ENCODE results near the gene TRAIP. TPM values are rescaled to one million over a fixed set of nuclear protein-coding genes. Genes with fewer than 3 reads are reported as not detected.

Gene TRAIP
- total and polyA plus RNA-seq, 2 donors (not counting 1 experiment from before 2014, with no cell fraction given) = 5.0 to 8.7 TPM

- Histone ChIP-seq H3K4me3 (ENCODE audit: control extremely low read depth in 1 of 5, extremely low read depth in 1 of 5, insufficient read depth in 1 of 5, low read depth in 2 of 5, low read length in 4 of 5) (no peak overlapping the region), H3K4me1 (ENCODE audit: control insufficient read depth in 2 of 2, insufficient read depth in 2 of 2, low read length in 2 of 2) (peaks cover 4 to 9% of the 10 kb centered on the region in 2 donors), H3K36me3 (replicated peaks in 1 of 2; ENCODE audit: control extremely low read depth in 1 of 2, control insufficient read depth in 1 of 2, extremely low read depth in 1 of 2, insufficient read depth in 2 of 2, low read length in 1 of 2) (no peaks in the 10 kb centered on the region), H3K9ac (ENCODE audit: low read length) (no peak overlapping the region), H3K27me3 (replicated peaks in 1 of 4; ENCODE audit: control extremely low read depth in 1 of 4, control insufficient read depth in 3 of 4, insufficient read depth in 4 of 4, low read length in 3 of 4) (peaks cover 0 to 3% (median 0%) of the 10 kb centered on the region in 4 experiments), H3K27ac (ENCODE audit: low read length in 2 of 2) (no peak overlapping the region), H4K20me1 (ENCODE audit: control insufficient read depth, insufficient read depth, low read length, poor library complexity, severe bottlenecking) (no peaks in the 10 kb centered on the region), H3K4me2 (replicated peaks; ENCODE audit: low read depth, low read length, poor library complexity, severe bottlenecking) (no peak overlapping the region), H3K79me2 (ENCODE audit: control insufficient read depth, insufficient read depth, low read length) (peaks cover 9% of the 10 kb centered on the region), H3K9me3 (ENCODE audit: control extremely low read depth in 1 of 3, control insufficient read depth in 2 of 3, insufficient read depth in 1 of 3, low read length in 2 of 3) (no peaks in the 10 kb centered on the region), H2AFZ (ENCODE audit: insufficient read depth, low read depth, low read length, poor library complexity, severe bottlenecking) (no peak overlapping the region)
- ATAC-seq (ENCODE audit: low read depth) = no peak
- WGBS (ENCODE audit: insufficient coverage) = 83% methylated on average over 1 of the region's 1 CpG
- no peaks in the 10 kb centered on the region for H3K9me3 Mint-ChIP-seq (ENCODE audit: insufficient read depth)
- POLR2A ChIA-PET = no interaction called here
- DNase-seq = no peak
- peaks cover 15% of the 10 kb centered on the region for H3K4me1 Mint-ChIP-seq
- CTCF ChIA-PET = interaction anchor here (15.1 kb wide), 1 partner anchor 38 kb away, joined by 547 read pairs; no protein-coding TSS in a partner anchor
- intact Hi-C loops (cut with micrococcal nuclease) = no loop called here
- H3K27ac Mint-ChIP-seq = no peak overlapping the region
- H3K27me3 Mint-ChIP-seq = peaks cover 5% of the 10 kb centered on the region
- TF ChIP-seq CTCF (IDR thresholded peaks at IDR 0.05) (no peak), EZH2 (IDR thresholded peaks at IDR 0.05; ENCODE audit: borderline replicate concordance, insufficient read depth, low read depth, low read length, poor library complexity, severe bottlenecking) (no peak)
- H3K4me3 Mint-ChIP-seq = no peak overlapping the region
Measured at GRCh38 chr3:49799105-49799504, 57.3 kb downstream of the TRAIP start.

- TF ChIP-seq CTCF (IDR thresholded peaks at IDR 0.05) = no peak
- WGBS (ENCODE audit: insufficient coverage) = 93% methylated on average over 21 of the region's 24 CpGs
- no peaks in the 10 kb centered on the region for H4K20me1 ChIP-seq (ENCODE audit: control insufficient read depth, insufficient read depth, low read length, poor library complexity, severe bottlenecking)
- Mint-ChIP-seq H3K9me3 (ENCODE audit: insufficient read depth) (no peaks in the 10 kb centered on the region), H3K4me3 (no peak overlapping the region), H3K27ac (no peak overlapping the region), H3K27me3 (no peaks in the 10 kb centered on the region), H3K4me1 (peaks cover 1% of the 10 kb centered on the region)
- H3K4me1 ChIP-seq (ENCODE audit: control insufficient read depth in 2 of 2, insufficient read depth in 2 of 2, low read length in 2 of 2) = peaks cover 0 to under 1% of the 10 kb centered on the region in 2 donors
- H3K36me3 ChIP-seq (replicated peaks in 1 of 2; ENCODE audit: control extremely low read depth in 1 of 2, control insufficient read depth in 1 of 2, extremely low read depth in 1 of 2, insufficient read depth in 2 of 2, low read length in 1 of 2) = no peaks in the 10 kb centered on the region
- H2AFZ ChIP-seq (ENCODE audit: insufficient read depth, low read depth, low read length, poor library complexity, severe bottlenecking) = no peak overlapping the region
- H3K4me2 ChIP-seq (replicated peaks; ENCODE audit: low read depth, low read length, poor library complexity, severe bottlenecking) = no peak overlapping the region
- intact Hi-C loops (cut with micrococcal nuclease) = no loop called here
- H3K27me3 ChIP-seq (replicated peaks in 1 of 4; ENCODE audit: control extremely low read depth in 1 of 4, control insufficient read depth in 3 of 4, insufficient read depth in 4 of 4, low read length in 3 of 4) = peaks cover 0 to 3% (median 0%) of the 10 kb centered on the region in 4 experiments
- DNase-seq (no peak), ATAC-seq (ENCODE audit: low read depth) (no peak)
- no peaks in the 10 kb centered on the region for H3K79me2 ChIP-seq (ENCODE audit: control insufficient read depth, insufficient read depth, low read length)
- no peak overlapping the region for H3K9ac ChIP-seq (ENCODE audit: low read length)
- ChIA-PET CTCF (no interaction called here), POLR2A (no interaction called here)
- no peak overlapping the region for H3K27ac ChIP-seq (ENCODE audit: low read length in 2 of 2)
- no peaks in the 10 kb centered on the region for H3K9me3 ChIP-seq (ENCODE audit: control extremely low read depth in 1 of 3, control insufficient read depth in 2 of 3, insufficient read depth in 1 of 3, low read length in 2 of 3)
- no peak overlapping the region for H3K4me3 ChIP-seq (ENCODE audit: control extremely low read depth in 1 of 5, extremely low read depth in 1 of 5, insufficient read depth in 1 of 5, low read depth in 2 of 5, low read length in 4 of 5)
Measured at GRCh38 chr3:49794926-49795905, 61.1 kb downstream of the TRAIP start.
